VCaP (cell line): ENCODE results near the gene UBE2I.
A peak's percentile ranks its signal among the peaks of the same experiment; 100 is the strongest.
"Not testable (repeated sequence)": the region's sequence is repeated elsewhere in the genome, so short reads cannot be mapped to it uniquely, and the experiment has no call there.

Experiments used
- H3K27ac ChIP-seq: fragments of 450-650 bp; 2 replicates; pipeline ENCODE4 v1.5.1; 2017
- CTCF ChIP-seq: fragments of 450-650 bp; conservative IDR thresholded peaks from 2 replicates; pipeline ENCODE4 v1.5.1; 2017; ENCODE audit warnings: mild to moderate bottlenecking, moderate library complexity

The UBE2I gene

GRCh38 chr16:1290860-1291575 is 18.4 kb upstream of the UBE2I start:
- no peak for TF ChIP-seq CTCF
- H3K27ac ChIP-seq, result no peak overlapping the region

- TF ChIP-seq CTCF, result no peak
- no peak overlapping the region for H3K27ac ChIP-seq
Measured at GRCh38 chr16:1291576-1291974, 17.9 kb upstream of the UBE2I start.

DNA sequence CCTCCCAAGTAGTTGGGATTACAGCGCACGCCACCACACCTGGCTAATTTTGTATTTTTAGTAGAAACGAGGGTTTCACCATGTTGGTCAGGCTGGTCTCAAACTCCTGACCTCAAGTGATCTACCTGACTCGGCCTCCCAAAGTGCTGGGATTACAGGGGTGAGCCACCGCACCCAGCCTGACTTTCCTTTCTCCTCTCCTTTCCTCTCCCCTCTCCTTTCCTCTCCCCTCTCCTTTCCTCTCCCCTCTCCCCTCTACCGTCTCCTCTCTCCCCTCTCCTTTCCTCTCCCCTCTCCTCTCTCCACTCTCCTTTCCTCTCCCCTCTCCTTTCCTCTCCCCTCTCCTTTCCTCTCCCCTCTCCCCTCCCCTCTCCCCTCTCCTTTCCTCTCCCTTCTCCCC is 17.2 kb upstream of the UBE2I start:
- not testable (repeated sequence) for H3K27ac ChIP-seq

GRCh38 chr16:1292808-1293207 is 16.6 kb upstream of the UBE2I start:
- H3K27ac ChIP-seq, result not testable (repeated sequence)

GRCh38 chr16:1293921-1294656 is 15.3 kb upstream of the UBE2I start:
- H3K27ac ChIP-seq, result no peak overlapping the region
- no peak for TF ChIP-seq CTCF

DNA sequence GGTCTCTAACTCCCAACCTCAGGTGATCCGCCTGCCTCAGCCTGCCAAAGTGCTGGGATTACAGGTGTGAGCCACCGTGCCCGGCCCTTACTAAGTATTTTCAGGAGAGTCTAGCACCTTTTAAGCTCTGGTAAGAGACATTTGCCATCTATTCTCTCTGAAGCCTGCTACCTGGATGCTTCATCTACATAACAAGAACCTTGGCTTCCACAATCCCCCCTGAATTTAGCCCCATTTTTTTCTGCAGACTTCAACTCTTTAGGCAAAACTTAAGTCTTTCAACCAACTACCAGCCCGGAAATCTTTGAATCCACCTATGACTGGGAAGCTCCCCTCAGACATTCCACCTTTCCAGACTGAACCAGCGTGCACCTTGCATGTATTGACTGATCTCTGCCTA is 14.0 kb upstream of the UBE2I start:
- no peak overlapping the region for H3K27ac ChIP-seq
- TF ChIP-seq CTCF, result no peak

- peak overlapping the region; percentile 85 for H3K27ac ChIP-seq
Measured at GRCh38 chr16:1296688-1297017, 12.8 kb upstream of the UBE2I start.

- H3K27ac ChIP-seq, result peak overlapping the region; percentile 85
- TF ChIP-seq CTCF, result no peak
Measured at GRCh38 chr16:1297018-1297696, 12.3 kb upstream of the UBE2I start.

- no peak for TF ChIP-seq CTCF
- peak overlapping the region; percentile 85 for H3K27ac ChIP-seq
Measured at GRCh38 chr16:1298406-1298805, 11.0 kb upstream of the UBE2I start.
